WTC11 (cell line): ENCODE results near the gene LDB2.

Experiments
- ARID4B ChIP-seq: sonication (generic); formaldehyde crosslinking; IDR thresholded peaks from 2 replicates; pipeline ENCODE4 v1.8.0; 2023; ENCODE audit warnings: missing genetic modification reagents, mild to moderate bottlenecking, borderline replicate concordance
- CTCF ChIP-seq: fragments of 200-600 bp; IDR thresholded peaks from 2 replicates; pipeline ENCODE4 v1.8.0; 2022; ENCODE audit warnings: antibody characterized with exemption
- ETV6 ChIP-seq: sonication (generic); formaldehyde crosslinking; IDR thresholded peaks from 2 replicates; pipeline ENCODE4 v1.8.1; 2022; ENCODE audit warnings: mild to moderate bottlenecking, missing genetic modification reagents
- JUN ChIP-seq: sonication (generic); formaldehyde crosslinking; IDR thresholded peaks from 2 replicates; pipeline ENCODE4 v1.8.0; 2023; ENCODE audit warnings: mild to moderate bottlenecking, missing genetic modification reagents
- MXD4 ChIP-seq: fragments of 250-450 bp; sonication (Bioruptor Pico); IDR thresholded peaks from 2 replicates; pipeline ENCODE4 v1.8.0; 2021; ENCODE audit warnings: mild to moderate bottlenecking, moderate library complexity, borderline replicate concordance
- PREB ChIP-seq: sonication (generic); formaldehyde crosslinking; IDR thresholded peaks from 2 replicates; pipeline ENCODE4 v1.8.1; 2022; ENCODE audit warnings: mild to moderate bottlenecking, missing genetic modification reagents, moderate library complexity, borderline replicate concordance
- ZBTB21 ChIP-seq: sonication (generic); formaldehyde crosslinking; IDR thresholded peaks from 2 replicates; pipeline ENCODE4 v1.8.1; 2023; ENCODE audit warnings: mild to moderate bottlenecking, missing genetic modification reagents, borderline replicate concordance
- ZNF121 ChIP-seq: sonication (generic); formaldehyde crosslinking; IDR thresholded peaks from 2 replicates; pipeline ENCODE4 v1.8.0; 2023; ENCODE audit warnings: missing genetic modification reagents
- ZNF138 ChIP-seq: sonication (generic); formaldehyde crosslinking; conservative IDR thresholded peaks from 2 replicates; pipeline ENCODE4 v1.8.1; 2022; ENCODE audit warnings: mild to moderate bottlenecking, moderate library complexity, missing genetic modification reagents
- ZNF317 ChIP-seq: sonication (generic); formaldehyde crosslinking; IDR thresholded peaks from 2 replicates; pipeline ENCODE4 v1.8.1; 2023; ENCODE audit warnings: low read depth, mild to moderate bottlenecking, moderate library complexity, missing genetic modification reagents, borderline replicate concordance

GRCh38 chr4:16668488-16668887 is 230.0 kb downstream of the LDB2 start:
- TF ChIP-seq CTCF (no peak), MXD4 (CRISPR knock-in tag) (no peak), ZBTB21 (CRISPR knock-in tag) (no peak), ETV6 (CRISPR knock-in tag) (no peak), ARID4B (CRISPR knock-in tag) (no peak), JUN (CRISPR knock-in tag) (no peak), PREB (no peak), ZNF317 (CRISPR knock-in tag) (no peak), ZNF138 (CRISPR knock-in tag) (no peak), ZNF121 (CRISPR knock-in tag) (no peak)
